ENCODE results near the gene KRTAP2-3.

Gene KRTAP2-3

GRCh38 chr17:41026715-41027471 is 33.0 kb downstream of the KRTAP2-3 start, which contains the start of gene KRTAP1-5:
KRTAP1-5 (minus strand) TSS chr17:41027208; CDS start chr17:41027155, 53 bp downstream.
- DNase-seq = no peak

- DNase-seq = no peak
Observed at GRCh38 chr17:41024697-41025096, 35.2 kb downstream of the KRTAP2-3 start.

- DNase-seq = no peak
Observed at GRCh38 chr17:41020336-41020735, 39.6 kb downstream of the KRTAP2-3 start.

- no peak for DNase-seq
Observed at GRCh38 chr17:41019415-41019814, 40.5 kb downstream of the KRTAP2-3 start.

- no peak for DNase-seq
Observed at GRCh38 chr17:41018541-41018940, 41.4 kb downstream of the KRTAP2-3 start.

- no peak for DNase-seq
Observed at GRCh38 chr17:41016578-41017215, 43.2 kb downstream of the KRTAP2-3 start.

- DNase-seq = no peak
Observed at GRCh38 chr17:41015454-41015853, 44.5 kb downstream of the KRTAP2-3 start.

GRCh38 chr17:41013606-41014005 is 46.3 kb downstream of the KRTAP2-3 start:
- no peak for DNase-seq

- DNase-seq = no peak
Observed at GRCh38 chr17:41013181-41013580, 46.7 kb downstream of the KRTAP2-3 start.

GRCh38 chr17:41012326-41013120 is 47.4 kb downstream of the KRTAP2-3 start:
- DNase-seq = no peak

GRCh38 chr17:41010441-41010840 is 49.5 kb downstream of the KRTAP2-3 start:
- no peak for DNase-seq

GRCh38 chr17:41009936-41010335 is 50.0 kb downstream of the KRTAP2-3 start:
- DNase-seq = no peak

GRCh38 chr17:41009301-41009760 is 50.6 kb downstream of the KRTAP2-3 start:
- DNase-seq = no peak

Measured in CD4-positive, alpha-beta T cell treated with Interleukin-12 subunit alpha and Interleukin-12 subunit beta, for 1 hour (primary cell).